SH-SY5Y (cell line): ENCODE measurements around the gene TACC2.

ENCODE experiments used
- GATA2 ChIP-seq: IDR thresholded peaks from 2 replicates; pipeline ENCODE4 v1.6.1; 2011; ENCODE audit warnings: mild to moderate bottlenecking, low read depth, low read length
- GATA3 ChIP-seq: IDR thresholded peaks from 2 replicates; pipeline ENCODE4 v1.6.1; 2011; ENCODE audit warnings: low read depth, mild to moderate bottlenecking, low read length, moderate library complexity

TACC2 gene

GRCh38 chr10:121965996-121966395, 23.0 kb upstream of the TACC2 start:
- no peak for TF ChIP-seq GATA3
- no peak for TF ChIP-seq GATA2

GRCh38 chr10:121974019-121974534, 14.9 kb upstream of the TACC2 start:
- TF ChIP-seq GATA2: no peak
- no peak for TF ChIP-seq GATA3

GRCh38 chr10:121974535-121975294, 14.2 kb upstream of the TACC2 start, which contains the start of gene NSMCE4A:
Gene NSMCE4A (minus strand): TSS chr10:121975217. CDS start chr10:121975165, 52 bp downstream.
- TF ChIP-seq GATA3: no peak
- peak; percentile 13; the same call in 1 of the 2 replicates for TF ChIP-seq GATA2

- TF ChIP-seq GATA3 (no peak), GATA2 (no peak)
Observed at GRCh38 chr10:121975295-121976086, 13.5 kb upstream of the TACC2 start.

- no peak for TF ChIP-seq GATA3
- TF ChIP-seq GATA2: no peak
Observed at GRCh38 chr10:121976607-121977006, 12.4 kb upstream of the TACC2 start.

- TF ChIP-seq GATA2: no peak
- no peak for TF ChIP-seq GATA3
Observed at GRCh38 chr10:121978511-121978910, 10.5 kb upstream of the TACC2 start.

- TF ChIP-seq GATA3 (no peak), GATA2 (no peak)
Observed at GRCh38 chr10:121981346-121981745, 7.6 kb upstream of the TACC2 start.

- TF ChIP-seq GATA3: no peak
- no peak for TF ChIP-seq GATA2
Observed at GRCh38 chr10:121983852-121984251, 5.1 kb upstream of the TACC2 start.

- TF ChIP-seq GATA3 (no peak), GATA2 (no peak)
Observed at GRCh38 chr10:121984463-121984862, 4.5 kb upstream of the TACC2 start.

- TF ChIP-seq GATA2: no peak
- TF ChIP-seq GATA3: no peak
Observed at GRCh38 chr10:121990015-121990677, 1.2 kb downstream of the TACC2 start.

GRCh38 chr10:121994429-121994941, 5.5 kb downstream of the TACC2 start:
- TF ChIP-seq GATA2: no peak
- TF ChIP-seq GATA3: no peak

GRCh38 chr10:121998462-121998861, 9.5 kb downstream of the TACC2 start:
- TF ChIP-seq GATA2 (no peak), GATA3 (no peak)

GRCh38 chr10:121999301-121999700, 10.3 kb downstream of the TACC2 start:
- TF ChIP-seq GATA2 (no peak), GATA3 (no peak)

- TF ChIP-seq GATA3: no peak
- no peak for TF ChIP-seq GATA2
Observed at GRCh38 chr10:122001698-122002097, 12.7 kb downstream of the TACC2 start.
